GM18909 (cell line): ENCODE measurements around the gene TMSB15A.
"Not testable (repeated sequence)": the region's sequence is repeated elsewhere in the genome, so short reads cannot be mapped to it uniquely, and the experiment has no call there.

Experiments
- ATAC-seq: cut with Tn5 transposase; IDR thresholded peaks from one replicate; pipeline ENCODE4 v1.9.1; 2021; ENCODE audit warnings: mild to moderate bottlenecking; ENCODE audit not compliant: unreplicated experiment, poor library complexity

TMSB15A gene

GRCh38 chrX:102515975-102516941 lies at the start of gene TMSB15A:
Gene TMSB15A (minus strand): TSS chrX:102516739.
- peak; percentile 90 for ATAC-seq

GRCh38 chrX:102560423-102561068 lies 44.0 kb upstream of the TMSB15A start:
- ATAC-seq, result no peak

- ATAC-seq, result no peak
These were observed 42.1 kb upstream of the TMSB15A start for GRCh38 chrX:102558607-102559006.

GRCh38 chrX:102548231-102548630 lies 31.7 kb upstream of the TMSB15A start:
- no peak for ATAC-seq

- no peak for ATAC-seq
These were observed 30.4 kb upstream of the TMSB15A start for GRCh38 chrX:102546828-102547493.

GRCh38 chrX:102546175-102546574 lies 29.6 kb upstream of the TMSB15A start:
- ATAC-seq, result not testable (repeated sequence)

- no peak for ATAC-seq
These were observed 19.4 kb upstream of the TMSB15A start for GRCh38 chrX:102535958-102536357.

GRCh38 chrX:102517326-102517725 lies 787 bp upstream of the TMSB15A start:
- no peak for ATAC-seq

- no peak for ATAC-seq
These were observed 2.0 kb downstream of the TMSB15A start for GRCh38 chrX:102514536-102514935.

GRCh38 chrX:102498732-102499131 lies 17.8 kb downstream of the TMSB15A start:
- no peak for ATAC-seq

- ATAC-seq, result no peak
These were observed 24.8 kb downstream of the TMSB15A start for GRCh38 chrX:102491766-102492165.

- not testable (repeated sequence) for ATAC-seq
These were observed 37.8 kb downstream of the TMSB15A start for GRCh38 chrX:102478765-102479164.

GRCh38 chrX:102471762-102472220 lies 44.7 kb downstream of the TMSB15A start, which contains the start of gene TCP11X2:
Gene TCP11X2 (minus strand): TSS chrX:102471812.
- not testable (repeated sequence) for ATAC-seq

- ATAC-seq, result not testable (repeated sequence)
These were observed 46.3 kb downstream of the TMSB15A start for GRCh38 chrX:102470215-102470614.
